Adrenal gland (tissue), 12 donors: ENCODE measurements around the gene CYB5D1. TPM values are rescaled to one million over a fixed set of nuclear protein-coding genes. Genes with fewer than 3 reads are reported as not detected.

Experiments used
- DNase-seq, 7 donors: peaks; one replicate each; pipeline ENCODE4 v3.0.0-alpha.2; 2019 to 2020
- H3K27ac ChIP-seq, 5 donors: fragments of 200-600 bp; sonication (generic) in 4 of 5; 1 replicate in 3 of 5; 2 replicates in 2 of 5; pipeline versions ENCODE4 v1.5.1 to v1.8.0; 2016 to 2020; ENCODE audit warnings: mild to moderate bottlenecking in 1 of 5
- H3K27me3 ChIP-seq: fragments of 200-600 bp; 2 replicates; pipeline ENCODE4 v1.8.0; 2021
- H3K36me3 ChIP-seq, 2 donors: fragments of 200-600 bp; replicated peaks in 1 of 2; 1 replicate in 1 of 2; 2 replicates in 1 of 2; pipeline versions ENCODE4 v1.5.1 to v1.8.0; 2018 to 2022
- H3K4me1 ChIP-seq, 2 donors: fragments of 200-600 bp; replicated peaks in 1 of 2; 1 replicate in 1 of 2; 2 replicates in 1 of 2; pipeline versions ENCODE4 v1.5.1 to v1.8.0; 2018 to 2021
- H3K4me3 ChIP-seq, 4 donors: fragments of 200-600 bp; sonication (generic) in 3 of 4; one replicate each; pipeline ENCODE4 v1.5.1; 2016 to 2018
- H3K9me3 ChIP-seq, 3 donors: fragments of 200-600 bp; sonication (generic) in 1 of 3; replicated peaks in 1 of 3; 1 replicate in 2 of 3; 2 replicates in 1 of 3; pipeline versions ENCODE4 v1.5.1 to v1.8.0; 2016 to 2021
- POLR2A ChIP-seq, 2 donors: fragments of 450-650 bp; IDR thresholded peaks; one replicate each; pipeline ENCODE4 v1.6.1; 2017; ENCODE audit warnings: antibody characterized with exemption in 2 of 2, mild to moderate bottlenecking in 2 of 2, moderate library complexity in 1 of 2
- WGBS, 4 donors: extraction: QIAGEN DNeasy Blood & Tissue Kit in 2 of 4; methylation state at CpG; one replicate each; pipeline versions ENCODE4 v1.1.5 to v1.1.7; 2013 to 2017; 5-methylcytosine and 5-hydroxymethylcytosine counted together
- intact Hi-C, 2 donors: fragments of 100-400 bp; cut with DNase I; formaldehyde crosslinking; loops; one replicate each; pipeline versions ENCODE4 v1.14.1 to v1.15.0; 2022 to 2023
- polyA plus RNA-seq, 3 donors: library from polyadenylated mRNA; stranded (reverse); fragments of 200-250 nt in 2 of 3; fragments of 350-450 nt in 1 of 3; fragmentation: Illumina TruSeq in 1 of 3; extraction: RNeasy Lipid Tissue Mini Kit (QIAGEN cat#74804) in 1 of 3; gene quantifications; one replicate each; pipeline ENCODE4 v1.2.3, GENCODE V29; 2013 to 2014
- total RNA-seq, 9 donors: library from RNA; depleted of rRNA in 4 of 9; stranded (reverse); fragments of >200 nt in 4 of 9; fragments of 120-200 nt in 1 of 9; fragmentation: NEBNext Ultra II Directional in 1 of 9; extraction: Animal tissue kit (Norgen Biotek cat#: 25700) in 1 of 9; gene quantifications; one replicate each; pipeline versions ENCODE4 v1.1.0 to v1.2.4, GENCODE V29; 2013 to 2023
- TF ChIP-seq, protein P1 (sequence below), 6 experiments: fragments of 450-650 bp in 4 of 6; fragments of 200-600 bp in 2 of 6; sonication (generic) in 1 of 6; IDR thresholded peaks; 1 replicate in 5 of 6; 2 replicates in 1 of 6; pipeline versions ENCODE4 v1.5.1 to v1.8.0; 2016 to 2021; ENCODE audit warnings: antibody characterized with exemption in 6 of 6, mild to moderate bottlenecking in 2 of 6, moderate library complexity in 1 of 6
- donor health status: healthy with polysubstance abuse.
- donor health status: Bipolar disorder and iron deficiency.
- donor health status: DM: yes; HTN: yes; CAD: no.
- donor health status: DM: no; HTN: no; CAD: no.
- donor health status: DM: no; HTN: no; CAD: no.
- donor health status: DM: yes; HTN: yes; CAD: no.

The CYB5D1 gene
- total and polyA plus RNA-seq, 12 donors = 6.5 to 36.8 (median 16.8) TPM

DNA sequence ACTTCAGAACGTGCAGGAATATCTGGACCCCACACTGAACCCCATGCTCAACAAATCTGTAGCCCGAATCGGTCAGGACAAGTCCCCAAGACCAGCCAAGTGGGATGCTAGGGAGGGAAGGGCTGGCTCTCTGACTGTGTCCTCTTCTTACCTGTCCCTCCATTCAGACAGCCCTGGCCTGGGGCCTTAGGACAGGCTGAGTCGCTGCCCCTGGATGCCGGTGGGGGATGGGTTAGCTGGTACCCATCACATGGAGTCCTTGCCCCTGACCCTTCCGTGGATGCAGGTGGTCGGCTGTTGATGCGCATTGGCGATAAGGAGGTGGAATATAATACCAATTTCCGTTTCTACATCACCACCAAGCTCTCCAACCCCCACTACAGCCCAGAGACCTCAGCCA, 39.8 kb upstream of the CYB5D1 start:
- no peak for DNase-seq
- Histone ChIP-seq H3K27me3 (no peaks in the 10 kb centered on the region), H3K36me3 (no peaks in the 10 kb centered on the region), H3K4me3 (no peak overlapping the region), H3K4me1 (no peaks in the 10 kb centered on the region), H3K27ac (no peak overlapping the region), H3K9me3 (no peaks in the 10 kb centered on the region)
- WGBS, 4 donors = 79 to 87% (median 84%) methylated on average over 8 to 10 of the region's 10 CpGs
- intact Hi-C loops = loop anchor here in 1 of 2 donors (10.0 kb wide), 1 partner anchor 177 kb away; no protein-coding TSS in a partner anchor
- no peak for TF ChIP-seq POLR2A (IDR thresholded peaks at IDR 0.05)
- TF ChIP-seq, protein P1, sequence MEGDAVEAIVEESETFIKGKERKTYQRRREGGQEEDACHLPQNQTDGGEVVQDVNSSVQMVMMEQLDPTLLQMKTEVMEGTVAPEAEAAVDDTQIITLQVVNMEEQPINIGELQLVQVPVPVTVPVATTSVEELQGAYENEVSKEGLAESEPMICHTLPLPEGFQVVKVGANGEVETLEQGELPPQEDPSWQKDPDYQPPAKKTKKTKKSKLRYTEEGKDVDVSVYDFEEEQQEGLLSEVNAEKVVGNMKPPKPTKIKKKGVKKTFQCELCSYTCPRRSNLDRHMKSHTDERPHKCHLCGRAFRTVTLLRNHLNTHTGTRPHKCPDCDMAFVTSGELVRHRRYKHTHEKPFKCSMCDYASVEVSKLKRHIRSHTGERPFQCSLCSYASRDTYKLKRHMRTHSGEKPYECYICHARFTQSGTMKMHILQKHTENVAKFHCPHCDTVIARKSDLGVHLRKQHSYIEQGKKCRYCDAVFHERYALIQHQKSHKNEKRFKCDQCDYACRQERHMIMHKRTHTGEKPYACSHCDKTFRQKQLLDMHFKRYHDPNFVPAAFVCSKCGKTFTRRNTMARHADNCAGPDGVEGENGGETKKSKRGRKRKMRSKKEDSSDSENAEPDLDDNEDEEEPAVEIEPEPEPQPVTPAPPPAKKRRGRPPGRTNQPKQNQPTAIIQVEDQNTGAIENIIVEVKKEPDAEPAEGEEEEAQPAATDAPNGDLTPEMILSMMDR (IDR thresholded peaks at IDR 0.05) = no peak

DNA sequence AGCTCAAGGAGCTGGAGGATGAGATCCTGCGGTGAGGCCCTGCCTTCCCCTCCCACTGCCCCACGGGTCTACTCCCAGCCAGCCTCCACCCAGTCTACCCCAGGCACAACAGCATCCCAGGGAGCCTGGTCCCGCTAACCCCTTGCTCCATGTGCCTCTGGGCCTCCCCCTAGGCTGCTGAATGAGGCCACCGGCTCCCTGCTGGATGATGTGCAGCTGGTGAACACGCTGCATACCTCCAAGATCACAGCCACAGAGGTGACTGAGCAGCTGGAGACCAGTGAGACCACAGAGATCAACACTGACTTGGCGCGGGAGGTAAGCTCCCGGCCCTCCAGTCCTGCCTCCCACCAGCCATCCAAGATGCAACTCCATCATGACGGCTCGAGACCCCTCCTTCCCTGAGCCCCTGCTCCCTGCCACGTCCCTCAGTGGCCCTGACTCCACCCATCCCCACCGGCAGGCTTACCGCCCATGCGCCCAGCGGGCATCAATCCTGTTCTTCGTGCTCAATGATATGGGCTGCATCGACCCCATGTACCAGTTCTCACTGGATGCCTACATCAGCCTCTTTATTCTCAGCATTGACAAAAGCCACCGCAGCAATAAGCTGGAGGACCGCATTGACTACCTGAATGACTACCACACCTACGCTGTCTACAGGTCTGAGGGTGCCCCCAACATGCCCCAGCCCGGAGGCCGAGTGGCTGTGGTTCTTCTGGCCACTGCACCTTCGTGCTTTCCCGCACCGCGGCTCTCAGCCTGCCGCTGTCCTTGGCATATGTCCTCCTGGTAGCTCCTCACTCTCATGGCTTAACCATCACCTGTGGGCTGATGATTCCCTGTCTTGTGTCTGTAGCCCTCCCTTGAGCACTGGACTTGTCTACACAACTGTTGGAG, 38.8 kb upstream of the CYB5D1 start:
- H3K27ac ChIP-seq = no peak overlapping the region
- H3K36me3 ChIP-seq = no peaks in the 10 kb centered on the region
- no peak for DNase-seq
- no peak for TF ChIP-seq POLR2A (IDR thresholded peaks at IDR 0.05)
- TF ChIP-seq, protein P1 (IDR thresholded peaks at IDR 0.05) = no peak
- H3K9me3 ChIP-seq = no peaks in the 10 kb centered on the region
- H3K4me3 ChIP-seq = no peak overlapping the region
- WGBS, 4 donors = 85 to 90% (median 87%) methylated on average over 18 to 27 of the region's 27 CpGs
- no peaks in the 10 kb centered on the region for H3K27me3 ChIP-seq
- H3K4me1 ChIP-seq = no peaks in the 10 kb centered on the region
- intact Hi-C loops = loop anchor here in 1 of 2 donors (10.0 kb wide), 1 partner anchor 176 kb away; no protein-coding TSS in a partner anchor

DNA sequence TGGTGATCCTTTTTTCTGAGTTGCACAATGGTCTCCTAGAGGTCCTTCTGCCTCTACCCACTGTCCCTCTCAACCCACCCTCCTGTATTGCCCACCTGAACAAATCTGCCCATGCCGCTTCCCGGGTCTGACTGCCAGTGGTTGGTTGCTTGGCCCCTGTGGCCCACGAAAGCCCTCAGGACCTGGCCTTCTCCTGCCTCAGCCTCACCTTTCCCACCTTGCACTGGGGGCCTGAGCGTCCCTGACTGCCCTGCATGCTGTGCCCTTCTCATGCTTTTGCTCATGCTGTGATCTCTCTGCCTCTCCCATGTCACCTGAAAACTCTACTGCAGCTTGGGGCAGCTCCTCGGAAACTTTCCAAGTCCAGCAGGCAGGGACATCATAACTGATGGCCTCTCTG, 37.6 kb upstream of the CYB5D1 start:
- WGBS, 4 donors = 54 to 80% (median 65%) methylated on average over 5 of the region's 5 CpGs
- H3K4me3 ChIP-seq = no peak overlapping the region
- no peak for DNase-seq
- intact Hi-C loops = loop anchor here in 1 of 2 donors (5.0 kb wide), 1 partner anchor 37 kb away; the partner anchor contains the start of genes CYB5D1, NAA38 and TMEM88
- no peak overlapping the region for H3K27ac ChIP-seq
- peaks cover 0 to 4% of the 10 kb centered on the region in 2 donors for H3K4me1 ChIP-seq
- H3K9me3 ChIP-seq = no peaks in the 10 kb centered on the region
- no peak for TF ChIP-seq POLR2A (IDR thresholded peaks at IDR 0.05)
- TF ChIP-seq, protein P1 (IDR thresholded peaks at IDR 0.05) = no peak
- H3K36me3 ChIP-seq = no peaks in the 10 kb centered on the region
- H3K27me3 ChIP-seq = no peaks in the 10 kb centered on the region

DNA sequence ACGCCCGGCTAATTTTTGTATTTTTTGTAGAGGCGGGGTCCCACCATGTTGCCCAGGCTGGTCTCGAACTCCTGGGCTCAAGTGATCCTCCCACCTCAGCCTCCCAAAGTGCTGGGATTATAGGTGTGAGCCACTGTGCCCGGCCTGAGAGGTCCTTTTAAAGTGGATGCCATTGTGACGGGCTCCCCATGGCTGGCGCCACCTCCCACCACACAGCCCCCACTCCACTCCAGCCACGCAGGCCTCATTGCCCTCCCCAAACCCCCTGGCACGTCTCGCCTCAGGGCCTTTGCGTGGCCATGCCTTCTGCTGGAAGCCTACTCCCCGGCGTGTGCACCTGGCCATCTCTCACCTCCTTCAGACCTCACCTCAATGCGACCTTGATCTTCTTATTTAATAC, 35.7 kb upstream of the CYB5D1 start:
- no peaks in the 10 kb centered on the region for H3K27me3 ChIP-seq
- H3K4me1 ChIP-seq = peaks cover 0 to 10% of the 10 kb centered on the region in 2 donors
- H3K36me3 ChIP-seq = no peaks in the 10 kb centered on the region
- no peaks in the 10 kb centered on the region for H3K9me3 ChIP-seq
- 61 to 71% (median 65%) methylated on average over 13 to 14 of the region's 14 CpGs for WGBS, 4 donors
- intact Hi-C loops = loop anchor here (2.0 to 5.0 kb wide), 2 partner anchors 31 to 35 kb away; partner anchors contain the start of genes CYB5D1 (in 1 of the 2), NAA38 (in 1 of the 2) and TMEM88 (in 1 of the 2)
- no peak overlapping the region for H3K4me3 ChIP-seq
- TF ChIP-seq POLR2A (IDR thresholded peaks at IDR 0.05) = no peak
- TF ChIP-seq, protein P1 (IDR thresholded peaks at IDR 0.05) = no peak
- no peak overlapping the region for H3K27ac ChIP-seq
- no peak for DNase-seq
